Activated CD4-positive, alpha-beta T cell treated with anti-CD3 and anti-CD28 coated beads for 36 hours (primary cell): ENCODE results near the gene DHCR24. TPM values are rescaled to one million over a fixed set of nuclear protein-coding genes. Genes with fewer than 3 reads are reported as not detected.

Experiments used
- ATAC-seq: fragments of 200-7000 bp; cut with Tn5 transposase; one replicate; pipeline ENCODE4 v1.10.0; 2021; ENCODE audit warnings: mild to moderate bottlenecking, moderate library complexity
- CTCF ChIA-PET: fragments of 350-600 bp; sonication (Branson Sonifier 250); formaldehyde crosslinking; loops from one replicate; lab custom pipeline; 2021; ENCODE audit warnings: antibody characterized with exemption; lab: Charles Lee
- POLR2A ChIA-PET: fragments of 350-600 bp; sonication (Branson Sonifier 250); formaldehyde crosslinking; loops from one replicate; lab custom pipeline; 2021; ENCODE audit warnings: antibody characterized with exemption, inconsistent platforms; lab: Charles Lee
- DNase-seq: peaks from one replicate; pipeline ENCODE4 v3.0.0-alpha.2; 2020
- H3K27ac Mint-ChIP-seq: one replicate; pipeline ENCODE4 v1.8.0; 2021; ENCODE audit warnings: mixed read lengths
- H3K27me3 Mint-ChIP-seq: one replicate; pipeline ENCODE4 v1.8.0; 2021; ENCODE audit warnings: mixed read lengths
- H3K36me3 Mint-ChIP-seq: one replicate; pipeline ENCODE4 v1.8.0; 2021; ENCODE audit warnings: low read depth, mixed read lengths
- H3K4me1 Mint-ChIP-seq: one replicate; pipeline ENCODE4 v1.8.0; 2021; ENCODE audit warnings: mixed read lengths
- H3K4me3 Mint-ChIP-seq: one replicate; pipeline ENCODE4 v1.8.0; 2021; ENCODE audit warnings: mild to moderate bottlenecking, moderate library complexity, mixed read lengths
- H3K9me3 Mint-ChIP-seq: one replicate; pipeline ENCODE4 v1.8.0; 2021; ENCODE audit warnings: low read depth, mixed read lengths
- intact Hi-C, 2 experiments: fragments of 100-400 bp; cut with DNase I in 1 of 2; cut with micrococcal nuclease in 1 of 2; formaldehyde crosslinking; loops; one replicate each; pipeline versions ENCODE4 v1.14.2 to v1.15.1; 2022 to 2024; cut with DNase I, micrococcal nuclease
- total RNA-seq, 2 experiments: library from RNA; stranded (reverse); gene quantifications; one replicate each; pipeline ENCODE4 v1.2.3, GENCODE V29; 2021

The DHCR24 gene
- total RNA-seq, 2 experiments from 2014 or later, result 78.4 to 80.6 TPM

- CTCF ChIA-PET, result interaction anchor here (0.6 to 1.6 kb wide), 6 partner anchors 81 to 348 kb away, joined by 3 to 4 read pairs (median 3); no protein-coding TSS in a partner anchor
- peaks cover 3% of the 10 kb centered on the region for H3K4me1 Mint-ChIP-seq
- intact Hi-C loops, result loop anchor here in 1 of 2 experiments (2.0 to 5.0 kb wide), 3 partner anchors 325 to 741 kb away; no protein-coding TSS in a partner anchor
- no peaks in the 10 kb centered on the region for H3K36me3 Mint-ChIP-seq
- H3K4me3 Mint-ChIP-seq, result no peak overlapping the region
- H3K27me3 Mint-ChIP-seq, result no peaks in the 10 kb centered on the region
- ATAC-seq (no peak), DNase-seq (no peak)
- H3K9me3 Mint-ChIP-seq, result no peaks in the 10 kb centered on the region
- POLR2A ChIA-PET, result interaction anchor here (0.6 to 0.7 kb wide), 2 partner anchors 20 to 62 kb away, joined by 3 read pairs; no protein-coding TSS in a partner anchor
- no peak overlapping the region for H3K27ac Mint-ChIP-seq
Measured at GRCh38 chr1:54811739-54812655, 75.0 kb downstream of the DHCR24 start.

- POLR2A ChIA-PET, result no interaction called here
- H3K4me3 Mint-ChIP-seq, result no peak overlapping the region
- peaks cover 3% of the 10 kb centered on the region for H3K4me1 Mint-ChIP-seq
- ATAC-seq (no peak), DNase-seq (no peak)
- H3K36me3 Mint-ChIP-seq, result no peaks in the 10 kb centered on the region
- CTCF ChIA-PET, result interaction anchor here (1.0 kb wide), 1 partner anchor 137 kb away, joined by 3 read pairs; no protein-coding TSS in a partner anchor
- H3K27ac Mint-ChIP-seq, result no peak overlapping the region
- intact Hi-C loops, result loop anchor here in 1 of 2 experiments (2.0 to 5.0 kb wide), 3 partner anchors 324 to 740 kb away; no protein-coding TSS in a partner anchor
- H3K9me3 Mint-ChIP-seq, result no peaks in the 10 kb centered on the region
- no peaks in the 10 kb centered on the region for H3K27me3 Mint-ChIP-seq
Measured at GRCh38 chr1:54811066-54811465, 75.9 kb downstream of the DHCR24 start.

- Mint-ChIP-seq H3K4me1 (peaks cover 3% of the 10 kb centered on the region), H3K36me3 (no peaks in the 10 kb centered on the region), H3K27me3 (no peaks in the 10 kb centered on the region), H3K4me3 (no peak overlapping the region), H3K27ac (no peak overlapping the region), H3K9me3 (no peaks in the 10 kb centered on the region)
- peak; percentile 91 for ATAC-seq
- intact Hi-C loops, result loop anchor here (1.0 to 5.0 kb wide), 6 partner anchors 42 to 740 kb away; no protein-coding TSS in a partner anchor
- DNase-seq, result peak; percentile 84
- CTCF ChIA-PET, result interaction anchor here (0.5 to 1.7 kb wide), 17 partner anchors 9 to 1096 kb away, joined by 3 to 10 read pairs (median 3); partner anchors contain the start of gene TTC4
- POLR2A ChIA-PET, result interaction anchor here (0.9 kb wide), 1 partner anchor 9 kb away, joined by 4 read pairs; the partner anchor contains the start of gene TTC22
Measured at GRCh38 chr1:54810153-54810942, 76.6 kb downstream of the DHCR24 start.

- ChIA-PET POLR2A (interaction anchor here (0.6 to 0.9 kb wide), 2 partner anchors 8 to 972 kb away, joined by 4 read pairs; partner anchors contain the start of gene TTC22), CTCF (interaction anchor here (0.5 to 1.7 kb wide), 18 partner anchors 8 to 1095 kb away, joined by 3 to 10 read pairs (median 3); partner anchors contain the start of gene TTC4)
- no peaks in the 10 kb centered on the region for H3K9me3 Mint-ChIP-seq
- ATAC-seq, result no peak
- intact Hi-C loops, result loop anchor here (1.0 to 10.0 kb wide), 8 partner anchors 41 to 739 kb away; partner anchors contain the start of genes CYB5RL (in 1 of the 2) and MRPL37 (in 1 of the 2)
- no peak overlapping the region for H3K27ac Mint-ChIP-seq
- H3K36me3 Mint-ChIP-seq, result no peaks in the 10 kb centered on the region
- no peak for DNase-seq
- no peak overlapping the region for H3K4me3 Mint-ChIP-seq
- peaks cover 8% of the 10 kb centered on the region for H3K4me1 Mint-ChIP-seq
- H3K27me3 Mint-ChIP-seq, result no peaks in the 10 kb centered on the region
Measured at GRCh38 chr1:54809496-54810074, 77.4 kb downstream of the DHCR24 start.

GRCh38 chr1:54808443-54809207, 78.4 kb downstream of the DHCR24 start:
- Mint-ChIP-seq H3K27me3 (no peaks in the 10 kb centered on the region), H3K9me3 (no peaks in the 10 kb centered on the region), H3K27ac (no peak overlapping the region), H3K36me3 (no peaks in the 10 kb centered on the region), H3K4me1 (peaks cover 16% of the 10 kb centered on the region), H3K4me3 (no peak overlapping the region)
- DNase-seq (no peak), ATAC-seq (no peak)
- intact Hi-C loops, result loop anchor here (10.0 kb wide), 2 partner anchors 314 to 604 kb away; partner anchors contain the start of genes CYB5RL (in 1 of the 2) and MRPL37 (in 1 of the 2)
- CTCF ChIA-PET, result interaction anchor here (1.0 to 1.7 kb wide), 6 partner anchors 43 to 204 kb away, joined by 3 to 10 read pairs (median 4); partner anchors contain the start of gene TTC4
- POLR2A ChIA-PET, result interaction anchor here (0.6 kb wide), 1 partner anchor 971 kb away, joined by 4 read pairs; no protein-coding TSS in a partner anchor

GRCh38 chr1:54807756-54808155, 79.2 kb downstream of the DHCR24 start:
- CTCF ChIA-PET, result interaction anchor here (1.0 to 1.4 kb wide), 3 partner anchors 16 to 203 kb away, joined by 3 to 5 read pairs (median 5); no protein-coding TSS in a partner anchor

DNA sequence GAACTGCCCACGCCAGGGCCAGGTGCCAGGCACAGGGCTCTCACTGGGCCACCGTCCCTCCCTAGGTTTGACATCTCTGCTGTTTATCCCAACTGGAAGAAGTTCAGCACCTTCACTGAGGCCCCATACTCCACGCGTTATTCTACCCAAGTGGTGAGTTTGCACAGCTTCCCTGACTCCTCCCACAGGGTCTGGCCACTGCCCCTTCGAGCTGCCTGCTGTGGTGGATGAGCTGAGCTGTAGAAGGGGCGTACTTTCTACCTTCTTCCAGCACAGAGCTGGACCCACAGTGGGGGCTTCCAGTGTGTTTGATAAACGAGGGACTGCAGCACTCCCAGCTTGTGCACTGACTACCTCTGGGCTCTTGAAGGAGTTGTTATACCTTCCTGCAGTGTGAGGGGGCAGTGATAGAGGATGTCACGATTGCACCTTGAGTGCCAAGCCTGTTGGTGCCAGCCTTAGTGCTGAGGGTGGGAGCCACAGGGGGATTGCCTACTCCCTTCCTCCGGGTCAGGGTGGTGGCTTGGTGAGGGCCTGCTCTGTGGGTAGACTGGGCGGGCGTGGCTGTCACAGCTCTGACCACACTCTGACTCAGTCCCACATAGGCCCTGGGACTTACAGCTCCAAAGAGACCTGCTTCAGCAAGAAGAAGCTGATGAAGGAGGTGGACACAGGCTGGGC, 79.9 kb downstream of the DHCR24 start:
- Mint-ChIP-seq H3K27me3 (no peaks in the 10 kb centered on the region), H3K27ac (no peak overlapping the region), H3K36me3 (no peaks in the 10 kb centered on the region), H3K4me1 (peaks cover 17% of the 10 kb centered on the region), H3K9me3 (no peaks in the 10 kb centered on the region), H3K4me3 (no peak overlapping the region)
- CTCF ChIA-PET, result interaction anchor here (1.0 to 1.4 kb wide), 3 partner anchors 15 to 202 kb away, joined by 3 to 5 read pairs (median 5); no protein-coding TSS in a partner anchor
- ATAC-seq (peak; percentile 10), DNase-seq (peak; percentile 39)
- POLR2A ChIA-PET, result no interaction called here
- intact Hi-C loops, result loop anchor here (10.0 kb wide), 2 partner anchors 312 to 602 kb away; partner anchors contain the start of genes CYB5RL (in 1 of the 2) and MRPL37 (in 1 of the 2)

More at GRCh38 chr1:54807756-54808155, 79.2 kb downstream of the DHCR24 start:
- intact Hi-C loops, result loop anchor here (10.0 kb wide), 2 partner anchors 313 to 603 kb away; partner anchors contain the start of genes CYB5RL (in 1 of the 2) and MRPL37 (in 1 of the 2)
- peaks cover 17% of the 10 kb centered on the region for H3K4me1 Mint-ChIP-seq
- H3K36me3 Mint-ChIP-seq, result no peaks in the 10 kb centered on the region
- no peak for DNase-seq
- ATAC-seq, result no peak
- H3K27ac Mint-ChIP-seq, result no peak overlapping the region
- POLR2A ChIA-PET, result no interaction called here
- H3K27me3 Mint-ChIP-seq, result no peaks in the 10 kb centered on the region
- no peaks in the 10 kb centered on the region for H3K9me3 Mint-ChIP-seq
- H3K4me3 Mint-ChIP-seq, result no peak overlapping the region

DNA sequence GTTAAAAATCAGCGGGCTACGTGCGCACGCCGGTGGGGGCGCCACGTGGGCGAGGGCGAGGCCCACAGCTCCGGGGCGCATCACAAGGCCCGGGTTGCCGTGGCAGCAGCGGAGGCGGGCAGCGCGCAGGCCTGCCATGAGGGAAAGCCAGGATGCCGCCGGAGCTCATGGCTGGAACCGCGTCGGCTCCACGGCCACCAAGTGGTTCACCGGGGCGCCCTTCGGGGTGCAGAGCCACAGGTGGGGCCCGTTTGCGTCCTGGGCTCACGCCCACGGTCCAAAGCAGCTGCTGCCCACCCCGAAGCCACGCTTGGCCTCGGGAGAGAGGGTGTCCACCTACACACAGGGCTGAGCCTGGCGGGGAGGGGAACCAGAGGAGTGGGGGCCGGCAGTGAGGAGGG, 81.0 kb downstream of the DHCR24 start:
- H3K36me3 Mint-ChIP-seq, result no peaks in the 10 kb centered on the region
- intact Hi-C loops, result loop anchor here (10.0 kb wide), 2 partner anchors 311 to 601 kb away; partner anchors contain the start of genes CYB5RL (in 1 of the 2) and MRPL37 (in 1 of the 2)
- peaks cover 26% of the 10 kb centered on the region for H3K4me1 Mint-ChIP-seq
- DNase-seq (no peak), ATAC-seq (no peak)
- H3K27me3 Mint-ChIP-seq, result no peaks in the 10 kb centered on the region
- POLR2A ChIA-PET, result no interaction called here
- H3K27ac Mint-ChIP-seq, result no peak overlapping the region
- H3K9me3 Mint-ChIP-seq, result no peaks in the 10 kb centered on the region
- CTCF ChIA-PET, result interaction anchor here (0.5 to 0.7 kb wide), 2 partner anchors 90 to 699 kb away, joined by 3 to 4 read pairs; no protein-coding TSS in a partner anchor
- H3K4me3 Mint-ChIP-seq, result no peak overlapping the region

DNA sequence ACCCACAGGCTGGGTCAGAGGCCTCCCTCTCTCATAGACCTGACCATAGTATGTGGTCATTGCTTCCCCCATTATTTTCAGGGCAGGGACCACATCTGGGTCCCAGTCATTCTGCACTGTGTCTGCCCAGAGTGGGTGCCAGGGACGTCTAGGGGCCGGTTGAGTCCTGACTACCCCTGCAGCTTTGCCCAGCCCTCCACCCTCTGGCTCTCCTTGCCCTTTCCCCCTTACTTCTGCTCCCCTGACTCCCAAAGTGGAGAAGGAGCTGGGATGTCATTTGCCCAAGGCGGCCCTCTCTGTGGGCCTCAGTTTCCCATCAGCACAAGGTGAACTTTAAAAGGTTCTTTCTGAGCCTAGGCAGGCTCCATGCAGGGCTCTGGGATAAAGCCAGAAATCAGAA, 81.5 kb downstream of the DHCR24 start:
- ChIA-PET POLR2A (interaction anchor here (1.0 kb wide), 1 partner anchor 89 kb away, joined by 3 read pairs; no protein-coding TSS in a partner anchor), CTCF (interaction anchor here (0.7 kb wide), 1 partner anchor 11 kb away, joined by 4 read pairs; no protein-coding TSS in a partner anchor)
- no peaks in the 10 kb centered on the region for H3K36me3 Mint-ChIP-seq
- H3K4me3 Mint-ChIP-seq, result no peak overlapping the region
- no peaks in the 10 kb centered on the region for H3K27me3 Mint-ChIP-seq
- H3K4me1 Mint-ChIP-seq, result peaks cover 26% of the 10 kb centered on the region
- DNase-seq (no peak), ATAC-seq (no peak)
- H3K27ac Mint-ChIP-seq, result no peak overlapping the region
- intact Hi-C loops, result loop anchor here (10.0 kb wide), 2 partner anchors 311 to 601 kb away; partner anchors contain the start of genes CYB5RL (in 1 of the 2) and MRPL37 (in 1 of the 2)
- H3K9me3 Mint-ChIP-seq, result no peaks in the 10 kb centered on the region
